Spleen (tissue), 11 donors: ENCODE data around the gene HECW1. TPM values are rescaled to one million over a fixed set of nuclear protein-coding genes. Genes with fewer than 3 reads are reported as not detected.
A peak's percentile ranks its signal among the peaks of the same experiment; 100 is the strongest.
"Not testable (repeated sequence)": the region's sequence is repeated elsewhere in the genome, so short reads cannot be mapped to it uniquely, and the experiment has no call there.

Experiments used
- DNase-seq: peaks from one replicate; pipeline ENCODE4 v3.0.0-alpha.2; 2020
- H3K27ac ChIP-seq, 8 donors: fragments of 200-600 bp; sonication (generic) in 7 of 8; 1 replicate in 4 of 8; 2 replicates in 4 of 8; pipeline versions ENCODE4 v1.5.0 to v1.8.0; 2016 to 2021; ENCODE audit warnings: inconsistent platforms in 4 of 8, mild to moderate bottlenecking in 4 of 8, moderate library complexity in 1 of 8
- H3K27me3 ChIP-seq, 7 donors: fragments of 200-600 bp; sonication (generic) in 6 of 7; replicated peaks in 1 of 7; 1 replicate in 4 of 7; 2 replicates in 3 of 7; pipeline versions ENCODE4 v1.5.0 to v1.8.0; 2016 to 2021; ENCODE audit warnings: inconsistent platforms in 3 of 7, mild to moderate bottlenecking in 1 of 7
- H3K36me3 ChIP-seq, 6 donors: fragments of 200-600 bp; sonication (generic) in 5 of 6; 1 replicate in 4 of 6; 2 replicates in 2 of 6; pipeline versions ENCODE4 v1.5.0 to v1.8.0; 2016 to 2021; ENCODE audit warnings: inconsistent platforms in 2 of 6
- H3K4me1 ChIP-seq, 6 donors: fragments of 200-600 bp; sonication (generic) in 5 of 6; 1 replicate in 3 of 6; 2 replicates in 3 of 6; pipeline versions ENCODE4 v1.5.0 to v1.8.0; 2016 to 2021; ENCODE audit warnings: inconsistent platforms in 3 of 6
- H3K4me3 ChIP-seq, 8 donors: fragments of 200-600 bp; sonication (generic) in 7 of 8; 1 replicate in 4 of 8; 2 replicates in 4 of 8; pipeline versions ENCODE4 v1.5.0 to v1.8.0; 2016 to 2021; ENCODE audit warnings: inconsistent platforms in 4 of 8, mild to moderate bottlenecking in 4 of 8, moderate library complexity in 2 of 8
- H3K9me3 ChIP-seq, 8 donors: fragments of 200-600 bp; sonication (generic) in 7 of 8; 1 replicate in 4 of 8; 2 replicates in 4 of 8; pipeline versions ENCODE4 v1.5.0 to v1.8.0; 2016 to 2021; ENCODE audit warnings: inconsistent platforms in 4 of 8
- POLR2A ChIP-seq, 3 donors: fragments of 450-650 bp; IDR thresholded peaks; one replicate each; pipeline ENCODE4 v1.5.1; 2017; ENCODE audit warnings: antibody characterized with exemption in 3 of 3, mild to moderate bottlenecking in 1 of 3
- POLR2AphosphoS5 ChIP-seq, 3 donors: sonication (generic); formaldehyde crosslinking; IDR thresholded peaks; one replicate each; pipeline ENCODE4 v1.5.1; 2017; ENCODE audit warnings: antibody characterized with exemption in 3 of 3
- WGBS, 5 donors: extraction: QIAGEN DNeasy Blood & Tissue Kit in 3 of 5; methylation state at CpG; one replicate each; pipeline versions ENCODE4 v1.1.5 to v1.1.7; 2013 to 2018; 5-methylcytosine and 5-hydroxymethylcytosine counted together
- intact Hi-C: fragments of 100-400 bp; cut with DNase I; formaldehyde crosslinking; loops from one replicate; pipeline ENCODE4 v1.15.0; 2023; ENCODE audit warnings: low total_unique reads
- polyA plus RNA-seq, 3 donors: library from polyadenylated mRNA; stranded (reverse); fragments of 200-250 nt; gene quantifications; one replicate each; pipeline ENCODE4 v1.2.1, GENCODE V29; 2013
- total RNA-seq, 7 donors: library from RNA; depleted of rRNA in 3 of 7; stranded (reverse); fragments of >200 nt in 3 of 7; fragmentation: NEBNext Ultra II Directional in 4 of 7; extraction: Animal tissue kit (Norgen Biotek cat#: 25700) in 4 of 7; gene quantifications; one replicate each; pipeline versions ENCODE4 v1.1.0 to v1.2.1, GENCODE V29; 2016 to 2021
- TF ChIP-seq, protein P1 (sequence below), 11 experiments: fragments of 200-600 bp in 7 of 11; fragments of 450-650 bp in 4 of 11; sonication (generic) in 4 of 11; IDR thresholded peaks in 8 of 11; conservative IDR thresholded peaks in 3 of 11; 1 replicate in 7 of 11; 2 replicates in 4 of 11; pipeline versions ENCODE4 v1.4.0 to v1.8.0; 2016 to 2021; ENCODE audit warnings: antibody characterized with exemption in 11 of 11, inconsistent platforms in 4 of 11, mild to moderate bottlenecking in 1 of 11
- donor health status: healthy with polysubstance abuse.
- donor health status: DM: no; HTN: no; CAD: no; lungs with moderate emphysema.
- donor health status: DM: no; HTN: no; CAD: no.
- donor health status: Bipolar disorder and iron deficiency.
- donor health status: healthy.
- donor health status: DM: no; HTN: no; CAD: no.
- donor health status: DM: yes; HTN: yes; CAD: no.

HECW1 gene
- total and polyA plus RNA-seq, 10 donors = 0.03 to 1.5 (median 0.40) TPM; not detected in 1

DNA sequence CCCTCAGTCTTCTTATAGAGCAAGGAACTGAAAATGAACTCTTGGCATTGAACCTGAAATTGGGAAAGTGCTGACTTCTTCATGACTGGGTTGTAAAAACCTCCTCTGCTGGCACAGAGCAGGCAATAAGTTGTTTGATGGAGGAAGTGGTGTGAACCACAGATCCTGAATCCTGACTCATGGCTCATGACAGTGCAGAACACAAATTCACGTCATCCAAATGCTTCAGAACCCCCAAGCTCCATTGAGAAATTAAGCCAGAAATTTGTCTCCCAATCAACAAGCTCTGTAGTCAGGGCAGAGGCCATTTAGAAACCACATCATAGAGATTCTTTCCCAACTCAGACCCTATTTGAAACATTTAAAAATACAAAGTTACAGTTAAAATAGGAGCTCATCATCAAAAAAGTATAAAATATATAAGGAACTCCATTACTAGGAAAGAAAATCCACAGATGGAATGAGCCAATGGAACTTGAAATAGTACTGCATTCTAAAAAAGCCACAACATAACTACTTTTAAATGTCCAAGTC, 460.1 kb downstream of the HECW1 start:
- Histone ChIP-seq H3K36me3 (no peaks in the 10 kb centered on the region), H3K4me1 (peaks cover 0 to 4% (median 0%) of the 10 kb centered on the region in 6 donors), H3K4me3 (no peak overlapping the region), H3K27me3 (no peaks in the 10 kb centered on the region), H3K27ac (peak overlapping the region in 5 of 8 donors; percentile 25 to 71 (median 55)), H3K9me3 (no peaks in the 10 kb centered on the region)
- intact Hi-C loops = no loop called here
- 8 to 16% (median 16%) methylated on average over 1 of the region's 1 CpG for WGBS, 5 donors
- TF ChIP-seq, protein P1, sequence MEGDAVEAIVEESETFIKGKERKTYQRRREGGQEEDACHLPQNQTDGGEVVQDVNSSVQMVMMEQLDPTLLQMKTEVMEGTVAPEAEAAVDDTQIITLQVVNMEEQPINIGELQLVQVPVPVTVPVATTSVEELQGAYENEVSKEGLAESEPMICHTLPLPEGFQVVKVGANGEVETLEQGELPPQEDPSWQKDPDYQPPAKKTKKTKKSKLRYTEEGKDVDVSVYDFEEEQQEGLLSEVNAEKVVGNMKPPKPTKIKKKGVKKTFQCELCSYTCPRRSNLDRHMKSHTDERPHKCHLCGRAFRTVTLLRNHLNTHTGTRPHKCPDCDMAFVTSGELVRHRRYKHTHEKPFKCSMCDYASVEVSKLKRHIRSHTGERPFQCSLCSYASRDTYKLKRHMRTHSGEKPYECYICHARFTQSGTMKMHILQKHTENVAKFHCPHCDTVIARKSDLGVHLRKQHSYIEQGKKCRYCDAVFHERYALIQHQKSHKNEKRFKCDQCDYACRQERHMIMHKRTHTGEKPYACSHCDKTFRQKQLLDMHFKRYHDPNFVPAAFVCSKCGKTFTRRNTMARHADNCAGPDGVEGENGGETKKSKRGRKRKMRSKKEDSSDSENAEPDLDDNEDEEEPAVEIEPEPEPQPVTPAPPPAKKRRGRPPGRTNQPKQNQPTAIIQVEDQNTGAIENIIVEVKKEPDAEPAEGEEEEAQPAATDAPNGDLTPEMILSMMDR (IDR thresholded peaks at IDR 0.05 in 8 of 11, conservative IDR thresholded peaks at IDR 0.05 in 3 of 11) = no peak
- TF ChIP-seq POLR2AphosphoS5 (IDR thresholded peaks at IDR 0.05) (peak in 1 of 3 donors; percentile 74), POLR2A (IDR thresholded peaks at IDR 0.05) (no peak)
- no peak for DNase-seq

- not testable (repeated sequence) for H3K4me3 ChIP-seq, H3K27ac ChIP-seq
These were observed 461.4 kb downstream of the HECW1 start for GRCh38 chr7:43573832-43574231.

DNA sequence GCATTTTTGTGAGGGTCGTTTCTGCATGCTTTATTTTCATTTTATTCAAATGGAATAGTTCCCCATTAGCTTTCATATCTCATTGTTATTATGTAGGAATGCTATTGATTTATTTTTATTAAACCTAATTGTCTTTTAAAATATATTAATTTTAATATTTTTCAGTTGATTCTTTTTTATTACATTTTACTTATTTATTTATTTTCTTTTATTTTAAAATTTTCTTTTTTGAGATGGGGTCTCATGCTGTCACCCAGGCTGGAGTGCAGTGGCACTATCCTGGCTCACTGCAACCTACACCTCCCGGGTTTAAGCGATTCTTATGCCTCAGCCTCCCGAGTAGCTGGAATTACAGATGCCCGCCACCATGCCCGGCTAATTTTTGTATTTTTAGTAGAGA, 463.1 kb downstream of the HECW1 start:
- intact Hi-C loops = no loop called here
- no peak for DNase-seq
- H3K36me3 ChIP-seq = no peaks in the 10 kb centered on the region
- no peaks in the 10 kb centered on the region for H3K9me3 ChIP-seq
- no peak overlapping the region for H3K4me3 ChIP-seq
- TF ChIP-seq POLR2A (IDR thresholded peaks at IDR 0.05) = no peak
- no peak for TF ChIP-seq POLR2AphosphoS5 (IDR thresholded peaks at IDR 0.05)
- TF ChIP-seq, protein P1 (IDR thresholded peaks at IDR 0.05 in 8 of 11, conservative IDR thresholded peaks at IDR 0.05 in 3 of 11) = no peak
- WGBS, 5 donors = 86 to 95% (median 92%) methylated on average over 6 of the region's 6 CpGs
- H3K4me1 ChIP-seq = peaks cover 0 to 4% (median 0%) of the 10 kb centered on the region in 6 donors
- no peak overlapping the region for H3K27ac ChIP-seq
- H3K27me3 ChIP-seq = no peaks in the 10 kb centered on the region

More at GRCh38 chr7:43573832-43574231, 461.4 kb downstream of the HECW1 start:
- H3K27me3 ChIP-seq, intact Hi-C loops, DNase-seq, H3K4me1 ChIP-seq, H3K9me3 ChIP-seq, H3K36me3 ChIP-seq: not testable (repeated sequence)
- WGBS, 5 donors = 89 to 97% (median 97%) methylated on average over 2 of the region's 2 CpGs

GRCh38 chr7:43576241-43576640, 463.8 kb downstream of the HECW1 start:
- TF ChIP-seq, protein P1 (IDR thresholded peaks at IDR 0.05 in 8 of 11, conservative IDR thresholded peaks at IDR 0.05 in 3 of 11) = no peak
- TF ChIP-seq POLR2AphosphoS5 (IDR thresholded peaks at IDR 0.05) (no peak), POLR2A (IDR thresholded peaks at IDR 0.05) (no peak)
- intact Hi-C loops = no loop called here
- 79 to 93% (median 82%) methylated on average over 3 of the region's 3 CpGs for WGBS, 5 donors
- Histone ChIP-seq H3K27ac (no peak overlapping the region), H3K36me3 (no peaks in the 10 kb centered on the region), H3K4me3 (no peak overlapping the region), H3K9me3 (no peaks in the 10 kb centered on the region), H3K4me1 (peaks cover 0 to 4% (median 0%) of the 10 kb centered on the region in 6 donors), H3K27me3 (peaks cover 0 to under 1% (median 0%) of the 10 kb centered on the region in 7 donors)
- DNase-seq = no peak
